ENCODE results near the gene FOXN3. TPM values are rescaled to one million over a fixed set of nuclear protein-coding genes. Genes with fewer than 3 reads are reported as not detected.

FOXN3 gene
- total RNA-seq, 1 experiment from 2014 or later = 8.8 TPM

GRCh38 chr14:89144066-89144465, 273.0 kb downstream of the FOXN3 start:
- Histone ChIP-seq H3K27me3 (ENCODE audit: control insufficient read depth, insufficient read depth, low read length) (no peaks in the 10 kb centered on the region), H3K4me3 (ENCODE audit: low read depth in 2 of 2, low read length in 2 of 2) (no peak overlapping the region), H3K36me3 (ENCODE audit: control insufficient read depth, insufficient read depth, low read length) (no peaks in the 10 kb centered on the region), H3K4me1 (ENCODE audit: control insufficient read depth, insufficient read depth, low read length) (no peaks in the 10 kb centered on the region), H3K27ac (ENCODE audit: low read length) (no peak overlapping the region), H3K9me3 (ENCODE audit: control insufficient read depth, insufficient read depth, low read depth, low read length) (no peaks in the 10 kb centered on the region)
- in situ Hi-C loops (cut with HindIII; ENCODE audit: low pct_unique_long_range_greater_than_20kb, low sequenced_read_pairs) = no loop called here
- BruUV-seq (replicated peaks) = no TSS peak
- DNase-seq (ENCODE audit: low read depth, low spot score) = no peak
- ChIA-PET CTCF (no interaction called here), POLR2A (no interaction called here)
- intact Hi-C loops (cut with micrococcal nuclease; ENCODE audit: unreplicated experiment) = loop anchor here (10.0 kb wide), 1 partner anchor 191 kb away; no protein-coding TSS in a partner anchor
- ATAC-seq = no peak
- TF ChIP-seq TCF7L2 (IDR thresholded peaks at IDR 0.05; ENCODE audit: low read depth, low read length) = no peak
- TF ChIP-seq SIN3A (IDR thresholded peaks at IDR 0.05; ENCODE audit: borderline replicate concordance, insufficient read depth, low read depth, low read length) = no peak
- TF ChIP-seq CTCF (IDR thresholded peaks at IDR 0.05) = no peak
- no peak for TF ChIP-seq REST (IDR thresholded peaks at IDR 0.05; ENCODE audit: insufficient read depth in 1 of 2, low read depth in 2 of 2, low read length in 1 of 2)
- TF ChIP-seq POLR2AphosphoS5 (IDR thresholded peaks at IDR 0.05; ENCODE audit: low read depth, low read length) = no peak

- Histone ChIP-seq H3K4me1 (ENCODE audit: control insufficient read depth, insufficient read depth, low read length) (no peaks in the 10 kb centered on the region), H3K4me3 (ENCODE audit: low read depth in 2 of 2, low read length in 2 of 2) (no peak overlapping the region), H3K27ac (ENCODE audit: low read length) (no peak overlapping the region), H3K9me3 (ENCODE audit: control insufficient read depth, insufficient read depth, low read depth, low read length) (no peaks in the 10 kb centered on the region), H3K27me3 (ENCODE audit: control insufficient read depth, insufficient read depth, low read length) (no peaks in the 10 kb centered on the region), H3K36me3 (ENCODE audit: control insufficient read depth, insufficient read depth, low read length) (no peaks in the 10 kb centered on the region)
- DNase-seq (ENCODE audit: low read depth, low spot score) = no peak
- ChIA-PET POLR2A (no interaction called here), CTCF (no interaction called here)
- in situ Hi-C loops (cut with HindIII; ENCODE audit: low pct_unique_long_range_greater_than_20kb, low sequenced_read_pairs) = no loop called here
- intact Hi-C loops (cut with micrococcal nuclease; ENCODE audit: unreplicated experiment) = loop anchor here (10.0 kb wide), 1 partner anchor 191 kb away; no protein-coding TSS in a partner anchor
- TF ChIP-seq POLR2AphosphoS5 (IDR thresholded peaks at IDR 0.05; ENCODE audit: low read depth, low read length) = no peak
- ATAC-seq = no peak
- BruUV-seq (replicated peaks) = no TSS peak
These were observed 273.4 kb downstream of the FOXN3 start for GRCh38 chr14:89143595-89143994.

- DNase-seq (ENCODE audit: low read depth, low spot score) (no peak), ATAC-seq (no peak)
- H3K27me3 ChIP-seq (ENCODE audit: control insufficient read depth, insufficient read depth, low read length) = no peaks in the 10 kb centered on the region
- TF ChIP-seq TCF7L2 (IDR thresholded peaks at IDR 0.05; ENCODE audit: low read depth, low read length) = no peak
- no peak for TF ChIP-seq SIN3A (IDR thresholded peaks at IDR 0.05; ENCODE audit: borderline replicate concordance, insufficient read depth, low read depth, low read length)
- TF ChIP-seq REST (IDR thresholded peaks at IDR 0.05; ENCODE audit: insufficient read depth in 1 of 2, low read depth in 2 of 2, low read length in 1 of 2) = no peak
- TF ChIP-seq CTCF (IDR thresholded peaks at IDR 0.05) = no peak
- no peak for TF ChIP-seq POLR2AphosphoS5 (IDR thresholded peaks at IDR 0.05; ENCODE audit: low read depth, low read length)
- H3K4me3 ChIP-seq (ENCODE audit: low read depth in 2 of 2, low read length in 2 of 2) = no peak overlapping the region
- H3K9me3 ChIP-seq (ENCODE audit: control insufficient read depth, insufficient read depth, low read depth, low read length) = no peaks in the 10 kb centered on the region
- POLR2A ChIA-PET = no interaction called here
- H3K27ac ChIP-seq (ENCODE audit: low read length) = no peak overlapping the region
- intact Hi-C loops (cut with micrococcal nuclease; ENCODE audit: unreplicated experiment) (loop anchor here (10.0 kb wide), 1 partner anchor 192 kb away; no protein-coding TSS in a partner anchor), in situ Hi-C loops (cut with HindIII; ENCODE audit: low pct_unique_long_range_greater_than_20kb, low sequenced_read_pairs) (no loop called here)
- CTCF ChIA-PET = no interaction called here
- BruUV-seq (replicated peaks) = no TSS peak
- no peaks in the 10 kb centered on the region for H3K4me1 ChIP-seq (ENCODE audit: control insufficient read depth, insufficient read depth, low read length)
- no peaks in the 10 kb centered on the region for H3K36me3 ChIP-seq (ENCODE audit: control insufficient read depth, insufficient read depth, low read length)
These were observed 274.7 kb downstream of the FOXN3 start for GRCh38 chr14:89142366-89142765.
